GM21367 (cell line): Measurements from ENCODE around the gene FBLN1.
"Not testable (repeated sequence)": the region's sequence is repeated elsewhere in the genome, so short reads cannot be mapped to it uniquely, and the experiment has no call there.

Experiments
- ATAC-seq: cut with Tn5 transposase; IDR thresholded peaks from one replicate; pipeline ENCODE4 v1.9.1; 2021; ENCODE audit not compliant: unreplicated experiment

Gene FBLN1

GRCh38 chr22:45526768-45527360, 24.2 kb downstream of the FBLN1 start:
- no peak for ATAC-seq

GRCh38 chr22:45527456-45527855, 24.8 kb downstream of the FBLN1 start:
- ATAC-seq: no peak

GRCh38 chr22:45528046-45528445, 25.4 kb downstream of the FBLN1 start:
- no peak for ATAC-seq

- no peak for ATAC-seq
Measured at GRCh38 chr22:45529105-45529504, 26.4 kb downstream of the FBLN1 start.

DNA sequence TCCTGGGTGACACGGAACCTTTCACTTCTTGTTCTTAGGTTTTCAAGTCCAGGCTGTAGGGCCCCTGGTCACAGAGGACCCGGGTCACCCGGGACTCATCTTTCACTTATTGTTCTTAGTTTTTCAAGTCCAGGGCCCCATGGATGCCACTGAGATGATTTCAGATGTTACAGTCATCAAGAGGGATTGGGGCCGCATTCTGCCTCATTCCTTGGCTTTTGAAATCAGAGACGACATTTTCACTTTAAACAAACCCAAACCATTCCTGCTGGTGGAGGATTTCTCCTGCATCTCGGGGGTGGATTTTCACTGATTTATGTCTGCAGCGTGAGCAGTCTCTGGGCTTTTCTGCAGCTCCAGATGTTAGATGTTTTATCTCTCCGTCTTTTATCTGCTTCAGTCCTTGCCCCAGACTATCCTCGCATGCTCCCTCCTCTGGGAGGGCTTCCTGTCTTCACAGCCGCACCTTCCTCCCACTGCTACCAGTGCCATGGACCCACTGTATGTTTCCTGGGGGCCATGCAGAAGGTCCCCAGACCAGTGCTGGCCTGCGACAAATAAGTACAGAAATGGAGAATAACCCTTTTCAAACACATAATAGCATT, 27.4 kb downstream of the FBLN1 start:
- ATAC-seq: no peak

- no peak for ATAC-seq
Measured at GRCh38 chr22:45531441-45532234, 29.0 kb downstream of the FBLN1 start.

GRCh38 chr22:45532235-45532631, 29.6 kb downstream of the FBLN1 start:
- no peak for ATAC-seq

DNA sequence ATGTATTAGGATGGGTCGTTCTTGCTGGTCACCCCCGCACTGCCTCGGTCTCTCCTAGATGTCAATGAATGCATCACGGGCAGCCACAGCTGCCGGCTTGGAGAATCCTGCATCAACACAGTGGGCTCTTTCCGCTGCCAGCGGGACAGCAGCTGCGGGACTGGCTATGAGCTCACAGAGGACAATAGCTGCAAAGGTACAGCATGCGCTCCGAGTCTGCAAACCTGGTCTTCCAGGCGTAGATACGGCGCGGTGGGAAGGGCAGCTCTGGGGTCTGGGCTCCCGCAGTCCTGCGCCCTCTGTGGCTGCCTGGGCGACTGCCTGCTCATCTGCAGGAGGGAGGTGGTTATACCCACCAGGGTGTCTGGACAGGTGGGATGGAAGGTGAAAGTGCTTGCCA, 31.0 kb downstream of the FBLN1 start:
- no peak for ATAC-seq

GRCh38 chr22:45534339-45535192, 31.9 kb downstream of the FBLN1 start:
- ATAC-seq: no peak

DNA sequence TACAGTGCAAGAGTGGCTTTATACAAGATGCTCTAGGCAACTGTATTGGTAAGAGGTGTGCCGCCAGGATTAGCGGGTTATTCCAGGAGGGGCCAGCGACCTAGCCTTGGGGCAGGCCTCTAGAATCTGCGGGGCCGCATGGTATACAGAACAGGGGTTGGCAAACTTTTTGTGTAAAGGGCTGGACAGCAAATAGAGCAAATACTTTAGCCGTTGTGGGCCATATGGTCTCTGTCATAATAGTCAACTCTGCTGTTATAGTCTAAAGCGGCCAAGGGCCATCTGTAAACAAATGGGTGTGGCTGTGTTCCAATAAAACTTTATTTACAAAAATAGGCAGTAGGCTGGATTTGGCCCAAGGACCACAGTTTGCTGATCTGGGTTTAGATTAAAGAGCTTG, 32.6 kb downstream of the FBLN1 start:
- no peak for ATAC-seq

DNA sequence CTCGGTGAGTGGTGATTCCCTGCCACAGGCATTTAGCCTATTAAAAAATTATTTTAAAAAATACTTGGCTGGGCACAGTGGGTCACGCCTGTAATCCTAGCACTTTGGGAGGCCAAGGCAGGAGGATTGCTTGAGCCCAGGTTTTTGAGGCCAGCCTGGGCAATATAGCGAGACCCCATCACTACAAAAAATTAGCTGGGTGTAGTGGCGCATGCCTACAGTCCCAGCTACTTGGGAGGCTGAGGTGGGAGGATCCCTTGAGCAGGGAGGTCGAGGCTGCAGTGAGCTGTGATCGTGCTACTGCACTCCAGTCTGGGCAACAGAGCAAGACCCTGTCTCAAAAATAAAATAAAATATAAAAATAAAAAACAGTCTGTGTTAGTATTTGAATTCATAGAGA, 33.2 kb downstream of the FBLN1 start:
- not testable (repeated sequence) for ATAC-seq

DNA sequence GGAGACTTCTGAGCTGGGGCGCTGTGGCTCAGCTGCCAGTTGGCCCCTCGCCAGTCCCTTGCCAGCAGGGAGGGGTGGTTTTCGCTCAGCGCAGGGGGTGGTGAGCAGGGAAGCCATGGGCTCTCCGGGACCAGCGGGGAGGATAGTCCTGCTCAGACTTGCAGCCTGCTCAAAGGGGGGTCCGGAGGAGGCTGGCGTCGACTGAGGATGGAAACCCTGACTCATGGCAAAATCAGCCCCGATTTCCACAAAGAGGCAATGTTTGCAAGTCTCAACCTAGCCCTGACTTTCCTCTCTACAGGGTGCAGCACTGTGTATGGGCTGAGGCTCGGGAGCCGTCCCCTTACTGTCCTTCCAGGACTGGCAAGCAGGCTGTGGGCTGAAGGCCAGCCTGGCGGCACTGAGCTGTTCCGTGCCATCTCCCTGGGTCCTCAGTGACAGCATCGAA, 35.1 kb downstream of the FBLN1 start:
- no peak for ATAC-seq

DNA sequence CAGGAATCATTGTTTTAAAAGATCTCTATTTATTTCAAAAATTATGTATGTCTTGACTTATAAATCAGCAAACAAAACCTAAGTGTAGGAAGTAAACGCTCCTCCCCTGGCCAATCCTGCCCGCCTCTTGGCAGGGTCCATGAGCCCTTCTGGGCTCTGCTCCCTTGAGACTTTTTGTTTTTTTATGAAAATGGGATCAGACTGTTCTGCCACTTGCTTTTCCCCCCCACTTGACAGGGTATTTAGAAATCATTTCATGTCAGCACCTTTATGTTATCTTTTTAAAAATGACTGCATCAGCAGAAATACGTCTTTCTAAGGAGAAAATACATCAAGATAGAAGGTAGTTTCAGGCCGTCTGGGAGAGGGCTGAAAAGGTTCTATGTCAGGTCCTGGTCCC, 35.6 kb downstream of the FBLN1 start:
- ATAC-seq: no peak

GRCh38 chr22:45540122-45540521, 37.4 kb downstream of the FBLN1 start:
- ATAC-seq: no peak

DNA sequence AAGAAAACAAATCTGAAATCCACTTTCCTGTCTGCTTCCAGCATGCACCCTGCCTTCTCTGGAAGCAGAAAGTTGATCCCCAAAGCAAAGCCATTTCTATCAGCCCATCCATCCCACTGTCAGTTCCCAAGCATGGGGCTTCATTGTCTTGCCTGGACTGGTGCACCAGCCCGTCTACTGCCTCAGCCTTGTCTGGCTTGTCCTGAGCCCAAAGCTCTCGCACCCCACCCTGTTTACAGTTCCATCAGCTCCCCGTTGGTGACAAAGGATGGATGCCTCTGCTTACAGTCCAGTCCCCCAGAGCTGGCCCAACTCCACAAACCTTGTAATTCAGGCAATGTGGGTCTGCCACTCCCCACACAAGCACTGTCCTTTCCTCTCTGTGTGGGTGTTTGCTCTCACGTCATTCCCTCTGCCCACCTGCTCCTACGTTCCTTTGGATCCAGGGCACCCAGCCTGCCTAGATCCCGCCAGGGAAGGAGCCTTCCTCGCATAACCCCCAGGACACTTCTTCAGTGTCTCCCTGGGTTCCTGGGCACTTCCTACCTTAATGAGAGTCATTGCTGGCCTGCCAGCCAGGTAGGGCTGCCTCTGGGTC, 38.8 kb downstream of the FBLN1 start:
- ATAC-seq: no peak

DNA sequence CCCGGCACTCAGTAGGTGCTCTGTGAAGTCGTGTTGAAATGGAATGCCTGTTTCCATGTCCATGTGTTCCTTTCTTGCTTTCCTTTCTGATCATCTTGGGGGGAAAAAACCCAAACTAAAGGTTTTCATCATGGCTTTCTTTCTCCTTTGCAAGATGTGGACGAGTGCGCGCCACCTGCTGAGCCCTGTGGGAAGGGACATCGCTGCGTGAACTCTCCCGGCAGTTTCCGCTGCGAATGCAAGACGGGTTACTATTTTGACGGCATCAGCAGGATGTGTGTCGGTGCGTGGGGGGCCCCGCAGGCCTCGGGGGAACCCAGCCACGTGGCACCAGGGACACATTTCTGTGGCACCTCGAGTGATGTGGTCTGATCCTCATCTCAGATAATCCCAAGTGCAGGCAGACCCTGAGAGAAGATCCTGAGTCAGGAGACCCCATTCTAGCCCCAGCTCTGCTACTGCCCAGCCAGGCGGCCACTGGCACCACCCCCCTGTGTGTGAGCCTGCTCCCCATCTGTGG, 39.4 kb downstream of the FBLN1 start:
- ATAC-seq: no peak

- not testable (repeated sequence) for ATAC-seq
Measured at GRCh38 chr22:45542736-45543135, 40.1 kb downstream of the FBLN1 start.

GRCh38 chr22:45543243-45543642, 40.6 kb downstream of the FBLN1 start:
- ATAC-seq: no peak

DNA sequence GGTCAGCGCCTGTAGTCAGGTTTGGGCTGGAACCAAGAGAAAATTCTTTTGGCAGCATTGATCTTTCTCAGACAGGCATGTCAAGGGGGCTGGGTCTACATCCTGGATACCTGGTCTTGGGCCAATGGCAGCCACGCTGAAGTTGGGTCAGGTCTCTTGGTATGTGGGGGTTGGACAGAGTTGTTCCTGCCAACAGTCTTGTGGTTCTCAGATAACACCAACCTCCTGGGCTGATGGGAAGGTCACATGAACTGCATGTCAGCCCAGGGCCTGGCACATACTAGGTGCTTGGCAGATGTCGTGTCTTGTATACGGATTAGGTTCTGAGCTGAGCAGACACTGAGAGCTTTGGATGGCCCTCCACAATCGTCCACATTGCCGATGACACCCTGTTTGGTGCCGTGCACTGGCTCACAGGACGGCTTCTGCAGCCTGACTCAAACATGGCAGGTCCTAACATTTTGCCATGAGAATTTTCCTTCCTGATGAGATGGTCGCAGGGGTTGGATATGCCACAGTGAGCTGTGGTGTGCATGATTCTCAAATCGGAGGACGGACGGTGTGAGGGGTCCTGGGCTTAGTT, 42.0 kb downstream of the FBLN1 start:
- ATAC-seq: no peak

DNA sequence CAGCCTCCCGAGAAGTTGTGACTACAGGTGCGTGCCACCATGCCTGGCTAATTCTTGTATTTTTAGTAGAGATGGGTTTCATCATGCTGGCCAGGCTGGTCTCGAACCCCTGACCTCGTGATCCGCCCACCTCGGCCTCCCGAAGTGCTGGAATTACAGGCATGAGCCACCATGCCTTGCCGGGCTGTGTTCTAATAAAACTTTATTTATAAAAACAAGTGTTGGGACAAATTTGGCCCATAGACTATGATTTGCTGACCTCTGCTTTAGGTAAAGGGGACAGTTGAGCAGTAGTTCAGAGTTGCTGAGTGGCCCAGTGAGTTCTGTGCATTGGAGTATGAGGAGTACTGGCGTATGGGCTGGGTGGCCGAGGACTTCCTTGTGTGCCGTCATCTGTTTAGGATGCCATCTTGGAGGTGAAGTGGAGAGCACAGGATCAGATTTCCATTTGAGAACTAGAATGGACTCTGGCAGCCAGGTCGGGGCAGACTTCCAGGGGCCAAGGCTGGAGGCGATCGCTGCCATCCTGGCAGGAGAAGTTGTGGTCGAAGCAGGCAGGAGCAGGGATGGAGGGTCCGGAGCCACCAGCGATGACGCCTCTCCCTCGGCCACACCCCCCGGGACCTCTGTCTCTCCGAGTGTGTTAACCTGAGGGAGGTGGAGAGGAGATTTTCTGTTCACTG, 43.8 kb downstream of the FBLN1 start:
- no peak for ATAC-seq
